ENCODE measurements around the gene TIMP4.

The TIMP4 gene

DNA sequence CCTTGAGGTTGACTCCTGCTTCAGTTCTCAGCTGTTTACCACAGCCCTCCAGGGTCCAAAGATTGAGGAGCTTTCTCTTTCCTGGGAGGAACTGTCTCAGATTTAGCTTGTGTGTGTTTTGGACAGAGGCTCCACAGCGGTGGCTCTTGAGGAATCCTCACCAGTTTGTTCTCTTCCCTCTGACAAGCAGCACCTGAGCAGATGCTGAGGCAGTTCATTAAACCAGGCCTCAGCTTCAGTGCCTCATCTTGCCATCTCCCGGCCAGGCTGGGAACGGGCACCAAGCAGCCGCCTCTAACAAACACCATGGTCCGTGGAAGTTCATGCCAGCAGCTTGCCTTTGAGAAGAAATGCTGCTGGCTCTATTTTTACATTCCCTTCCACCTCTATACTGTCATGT lies 25.8 kb upstream of the TIMP4 start:
- no peak for DNase-seq

GRCh38 chr3:12182687-12183441 lies 24.2 kb upstream of the TIMP4 start:
- DNase-seq, result no peak

- no peak for DNase-seq
Observed at GRCh38 chr3:12181806-12182205, 23.1 kb upstream of the TIMP4 start.

- no peak for DNase-seq
Observed at GRCh38 chr3:12181301-12181700, 22.6 kb upstream of the TIMP4 start.

GRCh38 chr3:12180631-12181030 lies 21.9 kb upstream of the TIMP4 start:
- no peak for DNase-seq

GRCh38 chr3:12180218-12180617 lies 21.5 kb upstream of the TIMP4 start:
- DNase-seq, result no peak

DNA sequence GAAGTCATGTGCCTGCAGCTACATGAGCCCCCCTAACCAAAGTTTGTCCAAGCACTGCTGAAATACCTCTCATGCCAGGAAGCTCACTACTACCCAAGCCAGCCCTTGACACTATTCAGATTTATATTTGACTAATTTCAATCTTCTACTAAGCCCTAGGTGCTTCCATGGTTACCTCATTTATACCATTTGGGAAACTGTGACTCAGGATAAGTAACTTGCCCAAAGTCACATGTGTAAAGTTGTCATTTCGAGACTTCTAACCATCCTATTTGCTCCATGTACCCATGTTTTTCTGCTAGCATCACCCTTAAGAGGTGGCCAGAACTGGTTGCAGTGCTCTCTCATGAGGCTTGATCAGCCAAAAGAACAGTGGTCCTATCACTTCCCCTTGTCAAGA lies 20.7 kb upstream of the TIMP4 start:
- DNase-seq, result no peak

DNA sequence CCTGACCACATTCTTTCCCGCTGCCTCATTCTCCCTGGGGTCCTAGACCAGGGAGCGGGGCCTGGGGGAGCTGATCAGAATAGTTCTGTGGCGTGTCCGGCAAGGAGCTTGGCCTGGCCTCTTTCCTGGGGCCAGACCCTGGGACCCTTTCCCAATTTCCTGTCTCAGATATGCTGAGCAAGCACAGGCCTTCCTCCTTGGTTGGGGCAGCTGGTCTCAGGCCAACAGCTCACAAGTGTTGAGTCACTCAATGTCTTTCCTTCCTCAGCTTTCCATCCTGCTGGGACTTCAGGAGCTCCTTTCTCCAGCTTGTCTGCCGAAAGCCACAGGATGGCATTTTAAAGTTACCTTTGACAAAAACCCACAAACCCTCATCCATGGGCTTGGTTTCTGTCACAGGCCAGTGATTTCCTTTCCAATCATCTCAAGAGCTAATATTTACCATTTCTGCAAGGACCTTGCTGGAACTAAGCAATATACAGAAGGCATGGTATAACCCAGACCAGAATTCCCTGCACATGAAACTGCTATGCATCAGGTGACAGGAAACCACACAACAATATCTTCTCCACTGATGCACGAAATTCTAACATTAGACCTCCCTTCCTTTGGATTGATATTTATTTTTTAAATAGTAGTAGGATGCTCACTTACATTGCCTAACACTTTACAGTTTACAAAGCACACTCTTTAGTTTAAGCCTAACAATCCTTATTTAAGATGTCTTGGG lies 19.5 kb upstream of the TIMP4 start:
- DNase-seq, result no peak

- DNase-seq, result no peak
Observed at GRCh38 chr3:12177126-12177525, 18.4 kb upstream of the TIMP4 start.

- DNase-seq, result no peak
Observed at GRCh38 chr3:12175844-12176453, 17.2 kb upstream of the TIMP4 start.

DNA sequence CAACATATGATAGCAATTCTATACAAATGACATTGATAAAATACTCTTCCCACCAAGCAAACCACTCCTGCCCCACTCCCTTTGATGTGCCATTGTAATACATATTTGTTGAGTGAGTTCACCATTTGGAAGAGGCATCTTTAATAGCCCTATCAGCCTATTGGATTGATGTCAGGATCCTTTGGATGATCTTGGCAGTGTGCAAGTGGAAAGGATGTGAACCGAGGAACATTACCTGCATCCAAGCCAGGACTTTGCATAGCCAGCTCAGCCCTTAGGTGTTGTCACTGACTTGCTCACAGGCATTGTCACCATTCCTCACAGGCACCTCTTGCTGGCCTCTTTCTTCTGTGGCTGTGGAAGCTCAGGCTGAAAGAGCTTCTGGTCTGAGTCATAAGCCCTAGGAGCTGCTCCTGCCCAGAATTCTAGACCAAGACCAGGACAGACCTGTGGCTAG lies 16.5 kb upstream of the TIMP4 start:
- no peak for DNase-seq

GRCh38 chr3:12170207-12170606 lies 11.5 kb upstream of the TIMP4 start:
- no peak for DNase-seq

GRCh38 chr3:12165909-12166308 lies 7.2 kb upstream of the TIMP4 start:
- DNase-seq, result no peak

- DNase-seq, result no peak
Observed at GRCh38 chr3:12159227-12159601, 502 bp upstream of the TIMP4 start.

DNA sequence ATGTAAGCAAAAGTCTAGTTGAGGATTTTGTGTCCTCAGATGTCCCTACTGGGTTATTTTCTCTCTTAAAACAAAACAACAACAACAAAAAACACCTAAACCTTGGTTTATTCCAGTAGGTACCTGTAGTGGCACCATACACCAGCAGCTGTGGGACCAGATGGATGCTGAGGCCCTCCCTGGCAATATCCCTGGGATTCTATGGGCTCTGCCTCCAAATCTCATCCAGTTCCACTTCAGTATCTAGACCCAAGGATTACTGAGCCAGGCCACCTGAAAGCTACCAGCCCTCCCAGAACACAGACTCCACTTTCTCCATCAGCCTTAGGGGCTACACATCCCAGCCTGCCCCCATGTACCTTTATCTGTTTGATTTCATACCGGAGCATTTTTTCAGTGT lies 1.7 kb downstream of the TIMP4 start:
- no peak for DNase-seq

DNA sequence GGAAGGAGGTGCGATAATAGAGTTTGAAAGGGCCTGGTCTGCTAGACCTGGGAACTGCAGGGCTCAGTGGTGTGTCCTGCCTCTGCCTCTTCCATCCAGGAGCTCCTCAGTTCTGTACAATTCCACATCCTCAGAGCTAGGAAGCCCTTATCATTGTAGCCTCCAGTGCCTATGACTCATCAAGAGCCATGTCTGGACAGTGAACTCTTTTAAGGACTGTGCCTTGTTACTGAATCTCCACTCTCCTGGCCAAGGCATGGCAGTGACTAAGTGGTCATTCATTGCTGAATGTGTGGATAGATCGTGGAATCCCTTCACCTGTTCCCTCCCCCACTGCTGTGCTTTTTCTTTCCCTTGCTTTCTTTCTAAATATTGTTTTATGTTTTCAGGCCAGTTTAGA lies 2.9 kb downstream of the TIMP4 start:
- no peak for DNase-seq

DNA sequence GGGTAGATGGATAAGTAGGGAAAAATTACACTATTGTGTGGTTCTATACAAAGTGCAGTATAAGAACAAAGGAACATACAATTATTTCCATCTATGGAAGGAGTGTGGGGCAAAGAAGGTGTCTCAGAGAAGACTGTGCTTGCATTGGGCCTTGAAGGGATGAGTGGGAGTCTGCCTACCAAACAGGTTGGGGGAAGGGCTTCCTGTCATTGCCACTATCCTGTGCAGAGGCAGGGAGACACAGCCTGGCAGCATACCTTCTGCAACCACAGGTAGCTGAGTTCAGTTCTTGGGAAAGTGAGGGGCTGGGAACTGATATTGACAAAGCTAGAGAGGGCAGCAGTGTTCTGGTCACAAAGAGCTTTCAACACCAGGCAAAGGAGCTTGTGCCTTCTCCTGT lies 3.4 kb downstream of the TIMP4 start:
- DNase-seq, result no peak

DNA sequence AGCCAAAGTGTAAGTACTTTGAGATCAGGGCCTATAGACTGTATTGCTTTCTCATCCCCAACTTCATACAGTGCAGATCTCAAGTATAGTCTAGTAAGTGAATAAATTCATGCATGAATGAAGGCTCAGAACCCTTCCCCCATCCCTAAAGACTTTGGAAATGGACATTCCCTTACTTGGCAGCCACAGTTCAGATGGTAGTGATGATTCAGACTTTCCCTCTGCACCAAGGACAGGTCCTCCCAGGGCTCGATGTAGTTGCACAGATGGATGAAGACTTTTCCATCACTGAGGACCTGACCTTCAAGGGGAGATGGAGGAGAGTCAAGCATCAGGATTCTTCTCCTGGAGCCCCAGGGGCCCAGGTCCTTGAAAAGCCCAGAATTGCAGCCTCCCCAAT lies 4.6 kb downstream of the TIMP4 start:
- no peak for DNase-seq

DNA sequence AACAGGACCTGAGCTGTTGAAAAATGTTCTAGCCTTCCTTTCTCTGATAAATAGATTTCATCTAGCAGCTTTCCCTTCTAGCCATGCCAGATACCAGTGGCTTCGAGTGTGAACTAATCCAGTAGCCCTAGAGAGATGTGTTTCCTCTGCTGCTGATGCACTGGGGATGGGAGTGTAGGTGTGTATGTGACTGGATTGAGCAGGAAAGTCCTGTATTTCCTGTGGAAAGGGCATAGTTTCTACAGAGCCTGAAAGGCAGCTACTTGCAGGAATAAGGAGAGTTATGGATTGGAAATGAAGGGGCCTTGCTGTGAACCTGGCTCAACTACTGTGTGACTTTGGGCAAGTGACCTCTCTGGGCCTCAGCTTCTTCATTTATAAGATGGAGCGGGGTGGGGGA lies 8.6 kb downstream of the TIMP4 start:
- no peak for DNase-seq

GRCh38 chr3:12149029-12149428 lies 9.7 kb downstream of the TIMP4 start:
- DNase-seq, result no peak

- no peak for DNase-seq
Observed at GRCh38 chr3:12148183-12148940, 10.3 kb downstream of the TIMP4 start.

DNA sequence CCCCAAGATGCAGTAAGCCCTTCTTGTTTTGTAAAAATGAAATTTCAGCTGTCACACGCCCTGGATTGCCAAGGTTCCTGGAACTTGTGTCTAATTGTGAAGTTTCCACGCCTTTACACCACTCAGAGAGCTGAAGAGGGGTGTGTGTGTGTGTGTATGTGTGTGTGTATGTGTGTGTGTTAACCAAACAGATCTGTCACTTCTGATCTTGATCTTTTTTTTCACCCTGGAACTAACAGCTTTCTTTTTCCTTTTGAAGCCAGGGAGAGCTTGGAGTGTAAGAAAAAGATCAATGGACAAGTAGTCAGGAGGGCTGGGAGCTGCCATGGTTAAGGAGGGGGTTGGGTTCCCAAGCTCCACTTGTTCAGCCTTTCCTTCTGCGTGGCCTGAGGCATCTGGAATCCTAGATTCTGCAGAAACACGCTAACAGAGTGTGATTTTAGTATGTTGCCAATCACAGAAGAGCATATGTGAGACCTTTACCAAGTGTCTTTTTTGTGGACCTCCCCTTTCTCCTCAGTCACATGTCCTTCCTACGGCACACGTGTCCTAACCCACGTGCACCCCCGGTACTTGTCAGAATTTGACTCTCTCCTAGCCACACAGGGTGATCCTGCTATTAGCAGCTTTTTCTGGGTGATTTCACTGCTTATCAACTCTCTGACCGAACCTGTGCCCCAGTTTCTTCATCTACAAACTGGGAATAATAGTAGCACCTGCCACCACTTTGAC lies 11.5 kb downstream of the TIMP4 start:
- DNase-seq, result no peak

Data from NCI-H1048 (cell line).